Measurements from ENCODE around the gene SLC16A3.

SLC16A3 gene

GRCh38 chr17:82247182-82247823 is 18.5 kb downstream of the SLC16A3 start:
- no peak overlapping the region for H3K4me3 ChIP-seq (ENCODE audit: low read length)
- TF ChIP-seq CTCF (conservative IDR thresholded peaks at IDR 0.05; ENCODE audit: low read length): no peak
- no peak for DNase-seq (ENCODE audit: low read depth)

- H3K4me3 ChIP-seq (ENCODE audit: low read length): no peak overlapping the region
- no peak for DNase-seq (ENCODE audit: low read depth)
- no peak for TF ChIP-seq CTCF (conservative IDR thresholded peaks at IDR 0.05; ENCODE audit: low read length)
Observed at GRCh38 chr17:82247856-82248671, 19.2 kb downstream of the SLC16A3 start.

GRCh38 chr17:82248815-82249674 is 20.2 kb downstream of the SLC16A3 start:
- no peak overlapping the region for H3K4me3 ChIP-seq (ENCODE audit: low read length)
- no peak for TF ChIP-seq CTCF (conservative IDR thresholded peaks at IDR 0.05; ENCODE audit: low read length)
- DNase-seq (ENCODE audit: low read depth): no peak

GRCh38 chr17:82249896-82250581 is 21.2 kb downstream of the SLC16A3 start:
- no peak overlapping the region for H3K4me3 ChIP-seq (ENCODE audit: low read length)
- DNase-seq (ENCODE audit: low read depth): no peak
- TF ChIP-seq CTCF (conservative IDR thresholded peaks at IDR 0.05; ENCODE audit: low read length): no peak

- no peak overlapping the region for H3K4me3 ChIP-seq (ENCODE audit: low read length)
- no peak for TF ChIP-seq CTCF (conservative IDR thresholded peaks at IDR 0.05; ENCODE audit: low read length)
- no peak for DNase-seq (ENCODE audit: low read depth)
Observed at GRCh38 chr17:82250868-82251500, 22.1 kb downstream of the SLC16A3 start.

GRCh38 chr17:82252511-82253178 is 23.8 kb downstream of the SLC16A3 start:
- TF ChIP-seq CTCF (conservative IDR thresholded peaks at IDR 0.05; ENCODE audit: low read length): no peak
- DNase-seq (ENCODE audit: low read depth): no peak
- H3K4me3 ChIP-seq (ENCODE audit: low read length): no peak overlapping the region

Data from AG10803 (cell line).